Endothelial cell of umbilical vein (primary cell): Measurements from ENCODE around the gene LYRM2.

Source experiments
- CTCF ChIP-seq, 2 donors: IDR thresholded peaks; 1 replicate in 1 of 2; 2 replicates in 1 of 2; pipeline ENCODE4 v1.5.1; 2011; ENCODE audit warnings: low read length in 2 of 2, mild to moderate bottlenecking in 2 of 2, moderate library complexity in 2 of 2, control low read depth in 1 of 2, inconsistent platforms in 1 of 2, low read depth in 1 of 2; ENCODE audit not compliant: insufficient read depth in 1 of 2; ENCODE audit errors: extremely low read depth in 1 of 2
- FOS ChIP-seq: IDR thresholded peaks from 2 replicates; pipeline ENCODE4 v1.6.1; 2011; ENCODE audit warnings: mild to moderate bottlenecking, low read length, moderate library complexity, borderline replicate concordance; ENCODE audit not compliant: insufficient read depth
- POLR2A ChIP-seq: IDR thresholded peaks from 2 replicates; pipeline ENCODE4 v1.6.1; 2012; ENCODE audit warnings: low read depth, mild to moderate bottlenecking, control low read depth, low read length
- TF ChIP-seq, protein P1 (sequence below): IDR thresholded peaks from 2 replicates; pipeline ENCODE4 v1.6.1; 2011; ENCODE audit not compliant: insufficient read depth, insufficient read length

- TF ChIP-seq CTCF (IDR thresholded peaks at IDR 0.05; ENCODE audit: extremely low read depth in 1 of 2, insufficient read depth in 1 of 2, low read depth in 1 of 2, low read length in 2 of 2), result no peak
- no peak for TF ChIP-seq FOS
- TF ChIP-seq POLR2A, result no peak
- TF ChIP-seq, protein P1, sequence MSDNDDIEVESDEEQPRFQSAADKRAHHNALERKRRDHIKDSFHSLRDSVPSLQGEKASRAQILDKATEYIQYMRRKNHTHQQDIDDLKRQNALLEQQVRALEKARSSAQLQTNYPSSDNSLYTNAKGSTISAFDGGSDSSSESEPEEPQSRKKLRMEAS, result no peak
Observed at GRCh38 chr6:89649682-89650081, 11.1 kb upstream of the LYRM2 start.
